Choroid plexus epithelial cell (primary cell): ENCODE results near the gene LCMT1.

Experiments
- DNase-seq: peaks from one replicate; pipeline ENCODE4 v3.0.0-alpha.2; 2010; ENCODE audit warnings: low read depth
- H3K4me3 ChIP-seq: 2 replicates; pipeline ENCODE4 v1.5.1; 2011; ENCODE audit warnings: low read depth, mild to moderate bottlenecking, control low read depth, low read length, moderate library complexity
- CTCF ChIP-seq: conservative IDR thresholded peaks from 2 replicates; pipeline ENCODE4 v1.5.1; 2011; ENCODE audit warnings: low read depth, mild to moderate bottlenecking, control low read depth, inconsistent platforms, low read length, moderate library complexity

Gene LCMT1

DNA sequence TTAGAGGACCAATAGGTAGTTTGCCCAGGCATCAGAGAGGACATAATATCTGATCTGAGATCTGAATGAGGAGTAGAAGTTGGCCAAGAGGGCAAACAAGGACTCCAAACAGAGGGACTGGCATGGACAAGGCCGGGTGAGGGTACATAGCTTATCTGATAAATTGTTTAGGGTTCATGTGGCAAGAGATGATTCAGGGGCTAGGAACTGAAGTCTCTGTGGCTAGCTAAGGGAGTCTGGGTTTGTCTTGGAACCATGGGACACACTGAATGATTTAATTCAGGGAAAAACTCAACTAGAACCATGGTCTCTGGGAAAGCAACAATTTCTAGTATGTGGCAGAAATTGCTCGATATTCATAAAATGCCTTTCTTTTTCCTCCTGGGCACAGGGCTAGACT lies 101.1 kb downstream of the LCMT1 start:
- no peak overlapping the region for H3K4me3 ChIP-seq
- no peak for TF ChIP-seq CTCF
- DNase-seq = no peak

GRCh38 chr16:25213709-25214397 lies 102.3 kb downstream of the LCMT1 start:
- no peak overlapping the region for H3K4me3 ChIP-seq
- TF ChIP-seq CTCF = no peak
- no peak for DNase-seq

GRCh38 chr16:25217112-25217511 lies 105.6 kb downstream of the LCMT1 start:
- TF ChIP-seq CTCF = no peak
- no peak overlapping the region for H3K4me3 ChIP-seq

DNA sequence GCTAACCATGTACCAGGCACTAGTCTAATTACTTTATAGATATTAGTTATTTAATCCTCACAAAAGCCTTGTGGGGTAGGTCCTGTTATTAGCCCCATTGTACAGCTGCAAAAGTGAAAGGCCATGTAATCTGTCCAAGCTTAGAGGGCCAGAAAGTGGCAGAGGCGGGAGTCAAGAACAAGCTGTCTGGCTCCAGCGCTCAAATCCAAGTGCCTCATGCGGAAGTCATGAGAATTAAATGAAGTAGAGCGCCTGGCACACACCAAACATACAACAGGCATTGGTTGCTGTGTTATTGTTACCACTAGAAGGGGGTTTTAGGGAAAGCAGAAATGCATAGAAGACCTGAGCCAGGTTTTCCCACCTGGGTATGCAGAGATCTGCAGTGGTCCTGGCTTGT lies 106.4 kb downstream of the LCMT1 start:
- H3K4me3 ChIP-seq = no peak overlapping the region
- TF ChIP-seq CTCF = no peak
- no peak for DNase-seq

More at GRCh38 chr16:25217112-25217511, 105.6 kb downstream of the LCMT1 start:
- DNase-seq = no peak

DNA sequence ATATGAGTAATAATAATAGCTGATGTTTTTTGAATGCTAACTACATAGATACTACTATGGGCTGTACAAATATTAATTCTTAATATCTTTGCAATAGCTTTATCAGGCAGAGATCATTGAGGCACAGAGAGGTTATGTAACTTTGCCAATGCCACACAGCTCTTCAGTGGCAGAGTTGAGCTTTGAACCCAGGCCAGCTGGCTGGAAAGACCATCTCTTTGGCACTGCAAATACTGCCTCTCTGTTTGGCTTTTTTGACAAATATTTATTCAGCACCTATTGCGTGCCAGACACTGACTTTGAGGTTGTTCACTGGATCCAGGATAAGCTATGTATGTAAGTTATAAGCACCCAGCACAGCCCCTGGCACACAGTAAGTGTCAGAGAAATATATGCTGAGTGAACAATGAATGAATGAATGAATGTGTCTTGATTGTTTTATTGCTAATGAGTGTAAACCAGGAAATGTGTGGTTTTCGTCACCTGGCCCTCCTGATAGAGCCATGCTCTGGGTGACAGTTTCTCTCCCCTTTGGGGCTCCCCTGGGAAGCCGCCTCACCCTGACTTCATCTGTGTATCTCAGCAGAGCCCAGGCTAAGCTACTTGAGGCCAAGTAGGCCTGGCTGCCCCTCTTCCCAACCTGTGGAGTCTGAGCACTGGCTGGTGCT lies 107.7 kb downstream of the LCMT1 start:
- DNase-seq = no peak
- TF ChIP-seq CTCF = no peak

DNA sequence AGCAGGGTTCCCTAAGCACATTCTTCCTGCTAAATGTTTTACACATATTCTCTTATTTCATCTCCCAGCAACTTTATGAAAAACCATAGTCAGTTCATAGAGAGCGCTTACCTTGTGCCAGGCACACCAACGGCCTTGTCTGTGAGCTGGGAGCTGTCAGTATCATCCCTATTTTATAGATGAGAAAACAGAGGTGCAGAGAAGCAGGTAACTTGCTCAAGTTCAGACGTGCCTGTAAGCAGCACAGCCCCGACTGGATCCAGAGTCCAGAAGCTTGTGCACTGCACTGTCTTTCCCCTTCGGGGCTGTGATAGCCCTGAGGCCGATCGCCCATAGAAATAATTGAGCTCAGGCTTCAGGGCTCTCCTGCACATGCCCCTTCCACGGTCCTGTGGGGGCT lies 111.4 kb downstream of the LCMT1 start:
- no peak for DNase-seq
- TF ChIP-seq CTCF = no peak
- no peak overlapping the region for H3K4me3 ChIP-seq

More for the DNA sequence above, 107.7 kb downstream of the LCMT1 start:
- H3K4me3 ChIP-seq = no peak overlapping the region

GRCh38 chr16:25223964-25224363 lies 112.4 kb downstream of the LCMT1 start:
- H3K4me3 ChIP-seq = no peak overlapping the region
- TF ChIP-seq CTCF = no peak
- no peak for DNase-seq
